ENCODE measurements around the gene HAPSTR1. TPM values are rescaled to one million over a fixed set of nuclear protein-coding genes. Genes with fewer than 3 reads are reported as not detected.

The HAPSTR1 gene
- total RNA-seq, 1 experiment from 2014 or later, result 49.9 TPM

- intact Hi-C loops (cut with micrococcal nuclease; ENCODE audit: unreplicated experiment), result loop anchor here (10.0 kb wide), 1 partner anchor 274 kb away; the partner anchor contains the start of gene CARHSP1
Measured at GRCh38 chr16:9138731-9139501, 47.5 kb downstream of the HAPSTR1 start.

More at GRCh38 chr16:9138731-9139501, 47.5 kb downstream of the HAPSTR1 start:
- Histone ChIP-seq H3K27ac (ENCODE audit: low read length) (no peak overlapping the region), H3K4me1 (ENCODE audit: control insufficient read depth, insufficient read depth, low read length) (0 out of 2 replicates have a peak, but pooled peaks cover 13% of the 10 kb centered on the region), H3K27me3 (ENCODE audit: control insufficient read depth, insufficient read depth, low read length) (no peaks in the 10 kb centered on the region), H3K9me3 (ENCODE audit: control insufficient read depth, insufficient read depth, low read depth, low read length) (no peaks in the 10 kb centered on the region), H3K36me3 (ENCODE audit: control insufficient read depth, insufficient read depth, low read length) (no peaks in the 10 kb centered on the region), H3K4me3 (ENCODE audit: low read depth in 2 of 2, low read length in 2 of 2) (peak overlapping the region in 1 of 2 experiments; percentile 42; a peak in 2 of 4 replicates)
- ChIA-PET CTCF (interaction anchor here (0.6 to 1.0 kb wide), 5 partner anchors 11 to 1054 kb away, joined by 3 to 9 read pairs (median 3); no protein-coding TSS in a partner anchor), POLR2A (interaction anchor here (0.6 kb wide), 1 partner anchor 1254 kb away, joined by 12 read pairs; no protein-coding TSS in a partner anchor)
- no TSS peak for BruUV-seq (replicated peaks)
- in situ Hi-C loops (cut with HindIII; ENCODE audit: low pct_unique_long_range_greater_than_20kb, low sequenced_read_pairs), result no loop called here
- no peak for DNase-seq (ENCODE audit: low read depth, low spot score)
- peak; percentile 83 for ATAC-seq
- TF ChIP-seq TCF7L2 (IDR thresholded peaks at IDR 0.05; ENCODE audit: low read depth, low read length) (no peak), SIN3A (IDR thresholded peaks at IDR 0.05; ENCODE audit: borderline replicate concordance, insufficient read depth, low read depth, low read length) (no peak), POLR2AphosphoS5 (IDR thresholded peaks at IDR 0.05; ENCODE audit: low read depth, low read length) (no peak), CTCF (IDR thresholded peaks at IDR 0.05) (peak; percentile 97), REST (IDR thresholded peaks at IDR 0.05; ENCODE audit: insufficient read depth in 1 of 2, low read depth in 2 of 2, low read length in 1 of 2) (no peak)

All from Panc1 (cell line).